Subcutaneous abdominal adipose tissue (tissue), 5 donors: ENCODE data around the gene ROR1.

Experiments used
- H3K27ac ChIP-seq: one replicate; pipeline ENCODE4 v1.7.0; 2013; ENCODE audit warnings: low read depth, mild to moderate bottlenecking, inconsistent platforms, low read length, moderate library complexity
- H3K27me3 ChIP-seq, 5 donors: one replicate each; pipeline ENCODE4 v1.7.0; 2013; ENCODE audit warnings: low read length in 5 of 5, inconsistent platforms in 1 of 5; ENCODE audit not compliant: control insufficient read depth in 5 of 5, insufficient read depth in 4 of 5
- H3K36me3 ChIP-seq, 5 donors: one replicate each; pipeline ENCODE4 v1.7.0; 2013; ENCODE audit warnings: low read length in 5 of 5; ENCODE audit not compliant: control insufficient read depth in 5 of 5, insufficient read depth in 5 of 5
- H3K4me1 ChIP-seq, 5 donors: one replicate each; pipeline ENCODE4 v1.7.0; 2013; ENCODE audit warnings: low read length in 5 of 5, mild to moderate bottlenecking in 3 of 5, moderate library complexity in 1 of 5; ENCODE audit not compliant: control insufficient read depth in 5 of 5, insufficient read depth in 5 of 5
- H3K4me3 ChIP-seq, 5 donors: one replicate each; pipeline ENCODE4 v1.7.0; 2013; ENCODE audit warnings: low read length in 5 of 5, low read depth in 1 of 5
- H3K9ac ChIP-seq, 5 donors: one replicate each; pipeline ENCODE4 v1.7.0; 2013; ENCODE audit warnings: low read length in 5 of 5, mild to moderate bottlenecking in 4 of 5, moderate library complexity in 3 of 5
- H3K9me3 ChIP-seq, 5 donors: one replicate each; pipeline ENCODE4 v1.7.0; 2013; ENCODE audit warnings: low read length in 5 of 5; ENCODE audit not compliant: control insufficient read depth in 5 of 5
- donor health status: healthy.
- donor health status: healthy.
- donor health status: healthy.
- donor health status: healthy.
- donor health status: healthy.

Gene ROR1

GRCh38 chr1:63920154-63921117 lies 146.6 kb downstream of the ROR1 start:
- no peaks in the 10 kb centered on the region for H3K9me3 ChIP-seq
- H3K27ac ChIP-seq = no peak overlapping the region
- H3K27me3 ChIP-seq = no peaks in the 10 kb centered on the region
- no peak overlapping the region for H3K9ac ChIP-seq
- no peaks in the 10 kb centered on the region for H3K36me3 ChIP-seq
- no peaks in the 10 kb centered on the region for H3K4me1 ChIP-seq
- H3K4me3 ChIP-seq = no peak overlapping the region

- Histone ChIP-seq H3K36me3 (no peaks in the 10 kb centered on the region), H3K9me3 (no peaks in the 10 kb centered on the region), H3K27ac (no peak overlapping the region), H3K9ac (no peak overlapping the region), H3K27me3 (no peaks in the 10 kb centered on the region), H3K4me3 (no peak overlapping the region), H3K4me1 (no peaks in the 10 kb centered on the region)
Observed at GRCh38 chr1:63921359-63921758, 147.5 kb downstream of the ROR1 start.

- Histone ChIP-seq H3K9me3 (no peaks in the 10 kb centered on the region), H3K4me3 (no peak overlapping the region), H3K27ac (no peak overlapping the region), H3K9ac (no peak overlapping the region), H3K4me1 (no peaks in the 10 kb centered on the region), H3K27me3 (no peaks in the 10 kb centered on the region), H3K36me3 (no peaks in the 10 kb centered on the region)
Observed at GRCh38 chr1:63921802-63922201, 148.0 kb downstream of the ROR1 start.

GRCh38 chr1:63922848-63923247 lies 149.0 kb downstream of the ROR1 start:
- Histone ChIP-seq H3K27ac (no peak overlapping the region), H3K4me1 (peaks cover 0 to 1% (median 0%) of the 10 kb centered on the region in 5 donors), H3K9ac (no peak overlapping the region), H3K27me3 (no peaks in the 10 kb centered on the region), H3K36me3 (no peaks in the 10 kb centered on the region), H3K9me3 (no peaks in the 10 kb centered on the region), H3K4me3 (no peak overlapping the region)

- no peak overlapping the region for H3K27ac ChIP-seq
- no peaks in the 10 kb centered on the region for H3K27me3 ChIP-seq
Observed at GRCh38 chr1:63923302-63923701, 149.5 kb downstream of the ROR1 start.

GRCh38 chr1:63924600-63924999 lies 150.8 kb downstream of the ROR1 start:
- Histone ChIP-seq H3K9me3 (no peaks in the 10 kb centered on the region), H3K27ac (no peak overlapping the region), H3K36me3 (no peaks in the 10 kb centered on the region), H3K4me1 (peaks cover 0 to 16% (median 13%) of the 10 kb centered on the region in 5 donors), H3K4me3 (no peak overlapping the region), H3K9ac (no peak overlapping the region), H3K27me3 (no peaks in the 10 kb centered on the region)

More at GRCh38 chr1:63923302-63923701, 149.5 kb downstream of the ROR1 start:
- H3K4me1 ChIP-seq = peaks cover 0 to 6% (median 4%) of the 10 kb centered on the region in 5 donors
- H3K4me3 ChIP-seq = no peak overlapping the region
- no peak overlapping the region for H3K9ac ChIP-seq
- no peaks in the 10 kb centered on the region for H3K36me3 ChIP-seq
- H3K9me3 ChIP-seq = no peaks in the 10 kb centered on the region

- Histone ChIP-seq H3K27ac (no peak overlapping the region), H3K9ac (no peak overlapping the region), H3K36me3 (no peaks in the 10 kb centered on the region), H3K27me3 (no peaks in the 10 kb centered on the region), H3K4me3 (no peak overlapping the region), H3K9me3 (no peaks in the 10 kb centered on the region), H3K4me1 (peaks cover 0 to 16% (median 13%) of the 10 kb centered on the region in 5 donors)
Observed at GRCh38 chr1:63928186-63929105, 154.6 kb downstream of the ROR1 start.

GRCh38 chr1:63929106-63929478 lies 155.3 kb downstream of the ROR1 start:
- Histone ChIP-seq H3K4me1 (peaks cover 0 to 16% (median 13%) of the 10 kb centered on the region in 5 donors), H3K27me3 (no peaks in the 10 kb centered on the region), H3K9ac (no peak overlapping the region), H3K9me3 (no peaks in the 10 kb centered on the region), H3K36me3 (no peaks in the 10 kb centered on the region), H3K4me3 (no peak overlapping the region), H3K27ac (no peak overlapping the region)

GRCh38 chr1:63931468-63931867 lies 157.7 kb downstream of the ROR1 start:
- Histone ChIP-seq H3K36me3 (no peaks in the 10 kb centered on the region), H3K4me3 (no peak overlapping the region), H3K9ac (no peak overlapping the region), H3K27ac (no peak overlapping the region), H3K27me3 (no peaks in the 10 kb centered on the region), H3K4me1 (peaks cover 0 to 16% (median 13%) of the 10 kb centered on the region in 5 donors), H3K9me3 (no peaks in the 10 kb centered on the region)

- no peaks in the 10 kb centered on the region for H3K4me1 ChIP-seq
- H3K36me3 ChIP-seq = no peaks in the 10 kb centered on the region
- H3K27ac ChIP-seq = no peak overlapping the region
- H3K9ac ChIP-seq = no peak overlapping the region
- no peak overlapping the region for H3K4me3 ChIP-seq
- H3K9me3 ChIP-seq = no peaks in the 10 kb centered on the region
- H3K27me3 ChIP-seq = no peaks in the 10 kb centered on the region
Observed at GRCh38 chr1:63934697-63935096, 160.9 kb downstream of the ROR1 start.
